HFFc6 (cell line): ENCODE data around the gene SUMO3. TPM values are rescaled to one million over a fixed set of nuclear protein-coding genes. Genes with fewer than 3 reads are reported as not detected.
A peak's percentile ranks its signal among the peaks of the same experiment; 100 is the strongest.

ENCODE experiments used
- DNase-seq: peaks from one replicate; pipeline ENCODE4 v3.0.0-alpha.2; 2018
- H3K27ac Mint-ChIP-seq: 2 replicates; pipeline ENCODE4 v1.8.0; 2020; ENCODE audit warnings: mild to moderate bottlenecking, mixed read lengths
- H3K27me3 Mint-ChIP-seq: 2 replicates; pipeline ENCODE4 v1.8.0; 2021; ENCODE audit warnings: mild to moderate bottlenecking, moderate library complexity, mixed read lengths; ENCODE audit not compliant: insufficient read depth
- H3K36me3 Mint-ChIP-seq: 2 replicates; pipeline ENCODE4 v1.8.0; 2021; ENCODE audit warnings: low read depth, mixed read lengths
- H3K4me1 Mint-ChIP-seq: 2 replicates; pipeline ENCODE4 v1.8.0; 2020; ENCODE audit warnings: low read depth, mixed read lengths
- H3K4me3 Mint-ChIP-seq: 2 replicates; pipeline ENCODE4 v1.8.0; 2020; ENCODE audit warnings: mild to moderate bottlenecking, moderate library complexity, mixed read lengths
- H3K9me3 Mint-ChIP-seq: 2 replicates; pipeline ENCODE4 v1.8.0; 2020; ENCODE audit warnings: mild to moderate bottlenecking, mixed read lengths
- total RNA-seq, 6 experiments: library from RNA; stranded (reverse); fragmentation: NEBNext Ultra II Directional; extraction: Animal tissue kit (Norgen Biotek cat#: 25700); gene quantifications; 2 replicates in 1 of 6; 3 replicates in 5 of 6; pipeline ENCODE4 v1.2.3, GENCODE V29; 2021
- TF ChIP-seq, protein P1 (sequence below): fragments of 200-600 bp; sonication (generic); IDR thresholded peaks from 2 replicates; pipeline ENCODE4 v1.5.0; 2021; ENCODE audit warnings: antibody characterized with exemption, mild to moderate bottlenecking

Gene SUMO3
- total RNA-seq, 6 experiments from 2014 or later = 116 to 160 (median 147) TPM

DNA sequence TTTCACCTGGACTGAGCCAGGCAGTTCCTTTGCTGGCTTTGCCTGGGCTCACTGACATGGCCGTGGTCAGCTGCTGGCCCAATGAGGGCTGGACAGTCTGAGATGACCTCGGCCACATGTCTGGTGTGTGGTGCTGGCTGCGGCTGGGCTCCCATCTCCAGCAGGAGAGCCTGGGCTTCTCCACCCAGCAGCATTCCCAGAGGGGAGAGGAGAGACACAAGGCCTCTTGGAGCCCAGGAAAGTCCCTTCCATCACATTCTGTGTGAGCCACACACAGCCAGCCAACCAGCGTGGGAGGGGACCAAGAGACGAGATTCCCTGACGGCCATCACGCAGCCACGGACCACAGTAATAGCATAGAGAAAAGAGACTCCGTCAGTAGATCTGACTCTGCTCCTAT is 21.1 kb upstream of the SUMO3 start:
- H3K4me1 Mint-ChIP-seq = no peaks in the 10 kb centered on the region; the same call in 1 of the 2 replicates
- no peak overlapping the region for H3K27ac Mint-ChIP-seq
- no peak overlapping the region for H3K4me3 Mint-ChIP-seq
- TF ChIP-seq, protein P1, sequence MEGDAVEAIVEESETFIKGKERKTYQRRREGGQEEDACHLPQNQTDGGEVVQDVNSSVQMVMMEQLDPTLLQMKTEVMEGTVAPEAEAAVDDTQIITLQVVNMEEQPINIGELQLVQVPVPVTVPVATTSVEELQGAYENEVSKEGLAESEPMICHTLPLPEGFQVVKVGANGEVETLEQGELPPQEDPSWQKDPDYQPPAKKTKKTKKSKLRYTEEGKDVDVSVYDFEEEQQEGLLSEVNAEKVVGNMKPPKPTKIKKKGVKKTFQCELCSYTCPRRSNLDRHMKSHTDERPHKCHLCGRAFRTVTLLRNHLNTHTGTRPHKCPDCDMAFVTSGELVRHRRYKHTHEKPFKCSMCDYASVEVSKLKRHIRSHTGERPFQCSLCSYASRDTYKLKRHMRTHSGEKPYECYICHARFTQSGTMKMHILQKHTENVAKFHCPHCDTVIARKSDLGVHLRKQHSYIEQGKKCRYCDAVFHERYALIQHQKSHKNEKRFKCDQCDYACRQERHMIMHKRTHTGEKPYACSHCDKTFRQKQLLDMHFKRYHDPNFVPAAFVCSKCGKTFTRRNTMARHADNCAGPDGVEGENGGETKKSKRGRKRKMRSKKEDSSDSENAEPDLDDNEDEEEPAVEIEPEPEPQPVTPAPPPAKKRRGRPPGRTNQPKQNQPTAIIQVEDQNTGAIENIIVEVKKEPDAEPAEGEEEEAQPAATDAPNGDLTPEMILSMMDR = no peak
- DNase-seq = no peak
- H3K27me3 Mint-ChIP-seq = peaks cover 33% of the 10 kb centered on the region
- no peaks in the 10 kb centered on the region for H3K36me3 Mint-ChIP-seq
- no peaks in the 10 kb centered on the region for H3K9me3 Mint-ChIP-seq

DNA sequence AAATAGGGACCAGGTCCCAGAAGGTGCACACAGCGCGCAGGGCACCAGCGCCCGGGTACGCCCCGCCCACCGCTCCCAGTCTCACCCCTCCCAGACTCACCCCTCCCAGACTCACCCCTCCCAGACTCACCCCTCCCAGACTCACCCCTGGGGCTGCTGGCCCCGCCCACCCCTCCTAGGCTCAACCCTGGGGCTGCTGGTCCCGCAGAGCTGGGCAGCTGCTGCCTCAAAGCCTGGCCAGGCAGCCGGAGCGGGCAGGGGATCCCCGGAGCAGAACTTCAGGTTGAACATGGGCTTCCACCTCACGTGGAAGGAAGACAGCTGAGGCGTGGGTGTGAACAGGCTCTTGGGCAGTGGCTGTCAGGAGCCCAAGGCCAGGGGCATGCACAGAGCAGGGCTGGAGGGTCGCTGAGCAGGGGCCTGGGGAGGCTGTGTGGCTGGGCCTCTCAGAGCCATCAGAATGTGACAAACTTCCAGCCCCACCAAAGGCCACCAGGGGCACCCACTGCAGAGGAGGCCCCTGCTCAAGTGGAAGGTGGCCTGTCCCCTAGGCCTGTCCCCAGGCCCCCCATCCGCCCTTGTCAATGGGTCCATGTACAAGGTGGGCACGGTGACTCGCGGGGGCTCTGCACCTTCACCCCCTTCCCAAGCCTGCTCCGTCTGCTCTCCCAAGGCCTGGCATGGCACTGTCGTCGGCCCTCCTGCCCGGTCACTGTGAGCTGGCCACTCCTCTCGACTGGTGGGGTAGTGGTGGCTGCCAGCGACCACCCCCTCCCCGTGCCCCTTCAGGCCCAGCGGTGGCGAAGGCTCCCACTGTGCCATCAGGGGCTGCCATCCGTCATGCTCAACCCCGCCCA is 20.4 kb upstream of the SUMO3 start:
- H3K4me3 Mint-ChIP-seq = no peak overlapping the region
- no peaks in the 10 kb centered on the region; the same call in 1 of the 2 replicates for H3K4me1 Mint-ChIP-seq
- DNase-seq = no peak
- no peaks in the 10 kb centered on the region for H3K9me3 Mint-ChIP-seq
- TF ChIP-seq, protein P1 = peak; percentile 25; the same call in 1 of the 2 replicates
- H3K27me3 Mint-ChIP-seq = peaks cover 27% of the 10 kb centered on the region
- H3K36me3 Mint-ChIP-seq = no peaks in the 10 kb centered on the region
- no peak overlapping the region for H3K27ac Mint-ChIP-seq

DNA sequence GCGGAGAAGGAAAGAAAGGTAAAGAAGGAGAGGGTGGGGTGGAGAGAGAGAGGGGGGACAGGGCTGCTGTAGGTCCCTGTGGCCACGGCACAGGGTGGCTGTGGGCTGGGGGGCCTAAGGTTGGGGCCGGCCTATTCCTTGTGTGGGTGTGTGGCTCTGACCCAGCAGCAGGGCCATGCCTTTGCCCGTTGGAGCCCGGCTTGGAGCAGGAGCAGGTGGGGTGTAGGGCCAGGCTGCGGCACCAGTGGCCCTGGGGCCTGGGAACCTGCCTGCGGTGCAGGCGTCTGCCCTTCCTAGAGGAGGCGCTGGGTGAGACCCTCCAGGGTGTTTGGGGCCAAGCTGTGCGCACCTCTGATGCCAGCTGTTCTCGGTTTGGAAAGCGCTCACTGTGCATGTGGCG is 19.7 kb upstream of the SUMO3 start:
- Mint-ChIP-seq H3K9me3 (no peaks in the 10 kb centered on the region), H3K27me3 (peaks cover 26% of the 10 kb centered on the region), H3K4me1 (no peaks in the 10 kb centered on the region; the same call in 1 of the 2 replicates), H3K36me3 (no peaks in the 10 kb centered on the region), H3K27ac (no peak overlapping the region), H3K4me3 (no peak overlapping the region)
- TF ChIP-seq, protein P1 = no peak
- no peak for DNase-seq

DNA sequence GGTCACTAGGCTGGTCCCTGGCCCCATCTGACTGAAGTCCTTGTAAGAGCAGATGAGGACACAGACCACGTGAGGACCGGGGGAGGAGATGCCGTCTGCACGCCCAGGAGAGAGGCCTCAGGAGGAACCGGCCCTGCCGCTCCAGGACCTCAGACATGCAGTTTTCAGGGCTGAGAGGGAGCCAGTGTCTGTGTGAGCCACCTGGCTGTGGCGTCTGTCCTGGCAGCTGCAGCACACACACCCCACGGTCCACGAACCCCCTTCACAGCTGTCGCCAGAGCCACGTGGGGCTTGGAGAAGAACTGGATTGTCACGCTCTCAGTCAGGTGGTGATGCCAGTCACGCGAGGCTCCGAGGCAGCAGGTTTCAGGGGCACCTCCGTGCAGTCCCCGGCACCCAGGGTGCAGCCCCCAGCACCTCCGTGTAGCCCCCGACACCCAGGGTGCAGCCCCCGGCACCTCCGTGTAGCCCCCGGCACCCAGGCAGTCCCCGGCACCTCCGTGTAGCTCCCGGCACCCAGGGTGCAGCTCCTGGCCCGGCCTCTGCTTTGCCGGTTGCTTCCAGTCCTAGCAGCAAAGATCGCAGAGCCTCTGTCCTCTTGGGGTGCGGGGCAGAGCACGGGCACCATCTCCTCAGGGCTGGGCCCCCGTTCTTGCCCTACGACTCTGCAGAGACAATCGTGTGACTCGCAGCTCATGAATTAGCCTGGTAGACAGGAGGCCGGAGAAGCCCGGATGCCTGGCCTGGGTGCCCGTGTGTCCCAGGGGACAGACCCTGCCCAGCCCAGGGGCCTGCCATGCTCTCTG is 19.0 kb upstream of the SUMO3 start:
- Mint-ChIP-seq H3K4me1 (no peaks in the 10 kb centered on the region; the same call in 1 of the 2 replicates), H3K27ac (no peak overlapping the region), H3K9me3 (no peaks in the 10 kb centered on the region), H3K27me3 (peaks cover 21% of the 10 kb centered on the region), H3K4me3 (no peak overlapping the region), H3K36me3 (no peaks in the 10 kb centered on the region)
- peak; percentile 25 for DNase-seq
- TF ChIP-seq, protein P1 = no peak

DNA sequence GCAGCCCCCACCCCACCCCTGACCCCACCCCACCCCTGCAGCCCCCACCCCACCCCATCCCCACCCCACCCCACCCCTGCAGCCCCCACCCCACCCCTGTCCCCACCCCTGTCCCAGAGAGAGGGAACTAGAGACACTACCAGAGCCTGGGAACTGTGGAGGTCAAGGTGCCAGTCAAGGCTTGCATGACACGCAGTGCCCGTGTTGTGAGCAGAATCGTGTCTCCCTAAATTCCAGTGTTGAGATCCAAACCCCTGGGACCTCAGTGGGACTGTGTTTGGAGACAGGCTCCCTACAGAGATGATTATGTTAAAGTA is 18.4 kb upstream of the SUMO3 start:
- no peak overlapping the region for H3K4me3 Mint-ChIP-seq
- no peaks in the 10 kb centered on the region for H3K9me3 Mint-ChIP-seq
- no peak for DNase-seq
- TF ChIP-seq, protein P1 = no peak
- H3K4me1 Mint-ChIP-seq = no peaks in the 10 kb centered on the region; the same call in 1 of the 2 replicates
- H3K27me3 Mint-ChIP-seq = peaks cover 15% of the 10 kb centered on the region
- H3K27ac Mint-ChIP-seq = no peak overlapping the region
- H3K36me3 Mint-ChIP-seq = no peaks in the 10 kb centered on the region
